ENCODE data around the gene SREBF1.

SREBF1 gene

DNA sequence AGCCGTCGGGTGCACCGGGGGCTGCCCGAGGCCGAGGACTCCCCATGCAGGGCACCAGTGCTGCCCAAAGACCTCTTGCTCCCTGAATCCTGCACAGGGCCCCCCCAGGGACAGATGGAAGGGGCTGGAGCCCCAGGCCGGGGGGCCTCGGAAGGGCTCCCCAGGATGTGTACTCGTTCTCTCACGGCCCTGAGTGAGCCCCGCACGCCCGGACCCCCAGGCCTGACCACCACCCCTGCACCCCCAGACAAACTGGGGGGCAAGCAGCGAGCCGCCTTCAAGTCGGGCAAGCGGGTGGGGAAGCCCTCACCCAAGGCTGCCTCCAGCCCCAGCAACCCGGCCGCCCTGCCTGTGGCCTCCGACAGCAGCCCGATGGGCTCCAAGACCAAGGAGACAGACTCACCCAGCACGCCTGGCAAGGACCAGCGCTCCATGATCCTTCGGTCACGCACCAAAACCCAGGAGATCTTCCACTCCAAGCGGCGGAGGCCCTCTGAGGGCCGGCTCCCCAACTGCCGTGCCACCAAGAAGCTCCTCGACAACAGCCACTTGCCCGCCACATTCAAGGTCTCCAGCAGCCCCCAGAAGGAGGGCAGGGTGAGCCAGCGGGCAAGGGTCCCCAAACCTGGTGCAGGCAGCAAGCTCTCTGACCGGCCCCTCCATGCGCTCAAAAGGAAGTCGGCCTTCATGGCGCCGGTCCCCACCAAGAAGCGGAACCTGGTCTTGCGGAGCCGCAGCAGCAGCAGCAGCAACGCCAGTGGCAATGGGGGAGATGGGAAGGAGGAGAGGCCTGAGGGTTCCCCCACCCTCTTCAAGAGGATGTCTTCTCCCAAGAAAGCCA is 40.6 kb downstream of the SREBF1 start:
- no peaks in the 10 kb centered on the region for H3K27me3 ChIP-seq (ENCODE audit: control insufficient read depth in 2 of 2, insufficient read depth in 2 of 2, low read length in 2 of 2)
- peaks cover 14 to 23% of the 10 kb centered on the region in 2 donors for H3K36me3 ChIP-seq (ENCODE audit: control insufficient read depth in 2 of 2, insufficient read depth in 2 of 2, low read length in 2 of 2)
- H3K9ac ChIP-seq (ENCODE audit: low read depth in 1 of 2, low read length in 2 of 2) = no peak overlapping the region
- peaks cover 7 to 9% of the 10 kb centered on the region in 2 donors for H3K4me1 ChIP-seq (ENCODE audit: control insufficient read depth in 2 of 2, insufficient read depth in 2 of 2, low read length in 2 of 2)
- H3K27ac ChIP-seq (ENCODE audit: low read depth in 2 of 2, low read length in 2 of 2) = no peak overlapping the region
- no peaks in the 10 kb centered on the region for H3K9me3 ChIP-seq (ENCODE audit: control insufficient read depth in 2 of 2, low read length in 2 of 2)
- no peak overlapping the region for H3K4me3 ChIP-seq (ENCODE audit: low read length in 2 of 2)

DNA sequence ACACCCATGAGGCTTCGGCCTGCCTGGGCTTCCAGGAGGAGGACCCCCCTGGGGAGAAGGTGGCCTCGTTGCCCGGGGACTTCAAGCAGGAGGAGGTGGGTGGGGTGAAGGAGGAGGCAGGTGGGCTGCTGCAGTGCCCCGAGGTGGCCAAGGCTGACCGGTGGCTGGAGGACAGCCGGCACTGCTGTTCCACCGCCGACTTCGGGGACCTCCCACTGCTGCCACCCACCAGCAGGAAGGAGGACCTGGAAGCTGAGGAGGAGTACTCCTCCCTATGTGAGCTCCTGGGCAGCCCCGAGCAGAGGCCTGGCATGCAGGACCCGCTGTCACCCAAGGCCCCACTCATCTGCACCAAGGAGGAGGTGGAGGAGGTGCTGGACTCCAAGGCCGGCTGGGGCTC is 41.5 kb downstream of the SREBF1 start:
- H3K9me3 ChIP-seq (ENCODE audit: control insufficient read depth in 2 of 2, low read length in 2 of 2) = no peaks in the 10 kb centered on the region
- no peak overlapping the region for H3K27ac ChIP-seq (ENCODE audit: low read depth in 2 of 2, low read length in 2 of 2)
- peaks cover 14 to 23% of the 10 kb centered on the region in 2 donors for H3K36me3 ChIP-seq (ENCODE audit: control insufficient read depth in 2 of 2, insufficient read depth in 2 of 2, low read length in 2 of 2)
- no peak overlapping the region for H3K4me3 ChIP-seq (ENCODE audit: low read length in 2 of 2)
- no peaks in the 10 kb centered on the region for H3K27me3 ChIP-seq (ENCODE audit: control insufficient read depth in 2 of 2, insufficient read depth in 2 of 2, low read length in 2 of 2)
- H3K9ac ChIP-seq (ENCODE audit: low read depth in 1 of 2, low read length in 2 of 2) = no peak overlapping the region
- H3K4me1 ChIP-seq (ENCODE audit: control insufficient read depth in 2 of 2, insufficient read depth in 2 of 2, low read length in 2 of 2) = peaks cover 9% of the 10 kb centered on the region in 2 donors

- peaks cover 15 to 16% of the 10 kb centered on the region in 2 donors for H3K4me1 ChIP-seq (ENCODE audit: control insufficient read depth in 2 of 2, insufficient read depth in 2 of 2, low read length in 2 of 2)
- peaks cover 14 to 23% of the 10 kb centered on the region in 2 donors for H3K36me3 ChIP-seq (ENCODE audit: control insufficient read depth in 2 of 2, insufficient read depth in 2 of 2, low read length in 2 of 2)
- no peak overlapping the region for H3K4me3 ChIP-seq (ENCODE audit: low read length in 2 of 2)
- H3K9me3 ChIP-seq (ENCODE audit: control insufficient read depth in 2 of 2, low read length in 2 of 2) = no peaks in the 10 kb centered on the region
- H3K27ac ChIP-seq (ENCODE audit: low read depth in 2 of 2, low read length in 2 of 2) = no peak overlapping the region
- H3K27me3 ChIP-seq (ENCODE audit: control insufficient read depth in 2 of 2, insufficient read depth in 2 of 2, low read length in 2 of 2) = no peaks in the 10 kb centered on the region
- no peak overlapping the region for H3K9ac ChIP-seq (ENCODE audit: low read depth in 1 of 2, low read length in 2 of 2)
Observed at GRCh38 chr17:17794382-17794781, 42.4 kb downstream of the SREBF1 start.

DNA sequence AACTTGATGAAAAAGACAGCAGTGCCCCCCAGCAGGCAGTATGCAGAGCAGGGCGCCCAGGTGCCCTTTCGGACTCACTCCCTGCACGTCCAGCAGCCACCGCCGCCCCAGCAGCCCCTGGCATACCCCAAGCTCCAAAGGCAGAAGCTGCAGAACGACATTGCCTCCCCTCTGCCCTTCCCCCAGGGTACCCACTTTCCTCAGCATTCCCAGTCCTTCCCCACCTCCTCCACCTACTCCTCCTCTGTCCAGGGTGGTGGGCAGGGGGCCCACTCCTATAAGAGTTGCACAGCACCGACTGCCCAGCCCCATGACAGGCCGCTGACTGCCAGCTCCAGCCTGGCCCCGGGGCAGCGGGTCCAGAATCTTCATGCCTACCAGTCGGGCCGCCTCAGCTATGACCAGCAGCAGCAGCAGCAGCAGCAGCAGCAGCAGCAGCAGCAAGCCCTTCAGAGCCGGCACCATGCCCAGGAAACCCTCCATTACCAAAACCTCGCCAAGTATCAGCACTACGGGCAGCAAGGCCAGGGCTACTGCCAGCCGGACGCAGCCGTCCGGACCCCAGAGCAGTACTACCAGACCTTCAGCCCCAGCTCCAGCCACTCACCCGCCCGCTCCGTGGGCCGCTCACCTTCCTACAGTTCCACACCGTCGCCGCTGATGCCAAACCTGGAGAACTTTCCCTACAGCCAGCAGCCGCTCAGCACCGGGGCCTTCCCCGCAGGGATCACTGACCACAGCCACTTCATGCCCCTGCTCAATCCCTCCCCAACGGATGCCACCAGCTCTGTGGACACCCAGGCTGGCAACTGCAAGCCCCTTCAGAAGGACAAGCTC is 43.2 kb downstream of the SREBF1 start:
- Histone ChIP-seq H3K4me3 (ENCODE audit: low read length in 2 of 2) (no peak overlapping the region), H3K9me3 (ENCODE audit: control insufficient read depth in 2 of 2, low read length in 2 of 2) (no peaks in the 10 kb centered on the region), H3K27me3 (ENCODE audit: control insufficient read depth in 2 of 2, insufficient read depth in 2 of 2, low read length in 2 of 2) (no peaks in the 10 kb centered on the region), H3K9ac (ENCODE audit: low read depth in 1 of 2, low read length in 2 of 2) (no peak overlapping the region), H3K36me3 (ENCODE audit: control insufficient read depth in 2 of 2, insufficient read depth in 2 of 2, low read length in 2 of 2) (peaks cover 14 to 21% of the 10 kb centered on the region in 2 donors), H3K27ac (ENCODE audit: low read depth in 2 of 2, low read length in 2 of 2) (peak overlapping the region in 1 of 2 donors; percentile 16), H3K4me1 (ENCODE audit: control insufficient read depth in 2 of 2, insufficient read depth in 2 of 2, low read length in 2 of 2) (peaks cover 15 to 16% of the 10 kb centered on the region in 2 donors)

DNA sequence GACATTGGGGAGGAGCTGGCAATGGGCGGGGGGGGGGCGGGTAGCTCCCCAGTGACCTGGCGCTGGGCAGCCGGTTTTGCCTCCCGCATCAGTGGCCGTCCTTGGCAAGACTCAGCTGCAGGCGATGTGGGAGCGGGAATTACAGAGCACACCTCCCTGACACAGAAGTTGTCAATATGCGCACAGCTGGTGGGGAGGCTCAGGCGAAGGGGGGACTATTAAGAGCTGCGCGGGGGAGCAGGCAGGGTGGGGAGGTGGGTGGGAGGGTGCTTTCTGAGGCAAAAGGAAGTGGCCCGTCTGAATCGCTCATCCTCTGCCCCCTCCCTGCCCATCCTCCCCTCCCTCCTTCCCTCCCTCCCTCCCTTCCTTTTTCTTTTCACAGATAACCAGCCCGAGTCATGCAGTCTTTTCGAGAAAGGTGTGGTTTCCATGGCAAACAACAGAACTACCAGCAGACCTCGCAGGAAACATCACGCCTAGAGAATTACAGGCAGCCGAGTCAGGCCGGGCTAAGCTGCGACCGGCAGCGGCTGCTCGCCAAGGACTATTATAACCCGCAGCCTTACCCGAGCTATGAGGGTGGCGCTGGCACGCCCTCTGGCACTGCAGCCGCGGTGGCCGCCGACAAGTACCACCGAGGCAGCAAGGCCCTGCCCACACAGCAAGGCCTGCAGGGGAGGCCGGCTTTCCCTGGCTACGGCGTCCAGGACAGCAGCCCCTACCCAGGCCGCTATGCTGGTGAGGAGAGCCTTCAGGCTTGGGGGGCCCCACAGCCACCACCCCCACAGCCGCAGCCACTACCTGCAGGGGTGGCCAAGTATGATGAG is 44.0 kb downstream of the SREBF1 start:
- H3K4me1 ChIP-seq (ENCODE audit: control insufficient read depth in 2 of 2, insufficient read depth in 2 of 2, low read length in 2 of 2) = peaks cover 15 to 16% of the 10 kb centered on the region in 2 donors
- H3K9me3 ChIP-seq (ENCODE audit: control insufficient read depth in 2 of 2, low read length in 2 of 2) = no peaks in the 10 kb centered on the region
- peaks cover 14 to 18% of the 10 kb centered on the region in 2 donors for H3K36me3 ChIP-seq (ENCODE audit: control insufficient read depth in 2 of 2, insufficient read depth in 2 of 2, low read length in 2 of 2)
- no peaks in the 10 kb centered on the region for H3K27me3 ChIP-seq (ENCODE audit: control insufficient read depth in 2 of 2, insufficient read depth in 2 of 2, low read length in 2 of 2)
- no peak overlapping the region for H3K4me3 ChIP-seq (ENCODE audit: low read length in 2 of 2)
- no peak overlapping the region for H3K27ac ChIP-seq (ENCODE audit: low read depth in 2 of 2, low read length in 2 of 2)
- no peak overlapping the region for H3K9ac ChIP-seq (ENCODE audit: low read depth in 1 of 2, low read length in 2 of 2)

- Histone ChIP-seq H3K9ac (ENCODE audit: low read depth in 1 of 2, low read length in 2 of 2) (no peak overlapping the region), H3K4me3 (ENCODE audit: low read length in 2 of 2) (no peak overlapping the region), H3K36me3 (ENCODE audit: control insufficient read depth in 2 of 2, insufficient read depth in 2 of 2, low read length in 2 of 2) (peaks cover 10 to 15% of the 10 kb centered on the region in 2 donors)
Observed at GRCh38 chr17:17792037-17792550, 44.7 kb downstream of the SREBF1 start.

DNA sequence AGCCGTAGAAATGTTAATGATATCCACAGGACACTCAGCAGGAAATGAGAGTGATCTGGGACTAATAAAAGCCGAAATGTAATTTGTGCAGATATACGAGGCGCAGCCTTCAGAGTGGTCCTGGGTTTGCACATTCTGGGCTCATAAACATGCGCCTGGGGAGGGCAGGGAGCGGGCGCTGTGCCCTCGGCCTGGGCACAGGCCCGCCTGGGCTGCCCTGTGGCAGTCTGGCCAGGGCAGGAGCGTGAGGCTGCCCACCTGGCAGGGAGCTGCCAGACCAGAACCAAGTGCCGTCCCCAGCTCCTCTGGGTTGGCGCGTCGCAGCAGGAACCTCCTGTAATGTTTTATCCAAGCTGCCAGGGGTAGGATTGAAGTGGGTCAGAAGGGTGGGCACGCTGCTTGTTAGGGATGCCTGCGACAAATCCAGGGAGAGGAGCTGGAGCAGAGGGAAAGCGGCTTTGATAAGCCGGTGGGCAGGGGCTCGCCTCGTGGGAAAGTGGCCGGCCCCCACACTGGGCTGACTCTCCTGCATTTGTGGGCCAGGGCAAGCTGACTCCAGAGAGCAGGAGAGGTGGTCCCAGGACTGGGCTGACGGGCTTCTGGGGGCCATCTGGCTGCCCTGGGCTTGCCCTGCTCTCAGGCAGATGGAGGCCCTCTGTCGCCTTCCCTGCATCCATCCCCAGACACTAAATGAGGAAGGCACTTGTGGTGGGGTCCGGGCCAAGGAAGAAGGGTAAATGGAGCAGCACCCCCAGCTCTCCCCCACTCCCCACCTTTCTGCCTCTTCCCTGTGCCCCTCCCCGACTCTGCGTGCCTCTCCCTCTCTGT is 45.9 kb downstream of the SREBF1 start:
- peaks cover 10 to 15% of the 10 kb centered on the region in 2 donors for H3K36me3 ChIP-seq (ENCODE audit: control insufficient read depth in 2 of 2, insufficient read depth in 2 of 2, low read length in 2 of 2)
- H3K27me3 ChIP-seq (ENCODE audit: control insufficient read depth in 2 of 2, insufficient read depth in 2 of 2, low read length in 2 of 2) = no peaks in the 10 kb centered on the region
- H3K4me1 ChIP-seq (ENCODE audit: control insufficient read depth in 2 of 2, insufficient read depth in 2 of 2, low read length in 2 of 2) = peaks cover 15 to 16% of the 10 kb centered on the region in 2 donors
- H3K9me3 ChIP-seq (ENCODE audit: control insufficient read depth in 2 of 2, low read length in 2 of 2) = no peaks in the 10 kb centered on the region
- no peak overlapping the region for H3K9ac ChIP-seq (ENCODE audit: low read depth in 1 of 2, low read length in 2 of 2)
- H3K27ac ChIP-seq (ENCODE audit: low read depth in 2 of 2, low read length in 2 of 2) = no peak overlapping the region
- H3K4me3 ChIP-seq (ENCODE audit: low read length in 2 of 2) = no peak overlapping the region

More at GRCh38 chr17:17792037-17792550, 44.7 kb downstream of the SREBF1 start:
- Histone ChIP-seq H3K4me1 (ENCODE audit: control insufficient read depth in 2 of 2, insufficient read depth in 2 of 2, low read length in 2 of 2) (peaks cover 15 to 16% of the 10 kb centered on the region in 2 donors), H3K27ac (ENCODE audit: low read depth in 2 of 2, low read length in 2 of 2) (no peak overlapping the region), H3K27me3 (ENCODE audit: control insufficient read depth in 2 of 2, insufficient read depth in 2 of 2, low read length in 2 of 2) (no peaks in the 10 kb centered on the region), H3K9me3 (ENCODE audit: control insufficient read depth in 2 of 2, low read length in 2 of 2) (no peaks in the 10 kb centered on the region)

DNA sequence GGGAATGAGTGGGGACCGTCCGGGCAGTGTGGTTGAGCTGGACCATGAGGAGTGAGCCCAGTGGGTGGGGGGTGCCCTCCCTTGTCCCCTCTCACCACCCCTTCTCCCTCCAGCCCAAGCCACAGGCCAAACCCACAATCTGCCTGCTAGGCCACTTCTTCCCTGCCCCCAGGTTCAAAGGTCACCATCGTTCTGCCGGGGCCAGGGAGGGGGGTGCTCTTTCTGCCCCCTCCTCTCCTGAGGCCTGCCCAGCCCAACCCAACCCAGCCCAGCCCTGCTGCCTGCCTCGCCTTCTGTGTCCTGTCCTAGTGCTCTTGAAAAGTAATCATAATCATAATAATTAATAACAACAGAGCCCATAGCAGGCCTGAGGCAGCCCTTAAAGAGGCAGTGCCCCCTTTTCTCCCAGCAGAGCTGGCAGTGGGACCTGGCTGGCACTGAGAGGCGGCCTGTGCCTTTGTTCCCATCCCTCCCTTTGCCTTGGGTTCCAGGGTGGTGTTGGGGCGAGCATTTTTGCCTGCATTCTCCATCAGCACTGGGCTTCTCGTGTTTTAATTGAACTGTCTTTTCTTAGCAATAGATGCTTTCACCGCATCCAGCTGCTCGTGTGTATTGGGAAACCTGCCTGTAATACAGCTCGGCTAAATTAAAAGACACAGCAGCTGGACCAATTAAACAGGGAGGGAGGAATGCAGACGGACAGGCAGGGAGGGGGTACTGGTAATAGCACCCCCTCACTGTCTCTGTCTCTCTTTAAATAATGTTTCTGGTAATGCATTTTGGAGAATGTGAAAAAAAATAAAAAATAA is 46.8 kb downstream of the SREBF1 start:
- Histone ChIP-seq H3K36me3 (ENCODE audit: control insufficient read depth in 2 of 2, insufficient read depth in 2 of 2, low read length in 2 of 2) (peaks cover 10 to 11% of the 10 kb centered on the region in 2 donors), H3K4me1 (ENCODE audit: control insufficient read depth in 2 of 2, insufficient read depth in 2 of 2, low read length in 2 of 2) (peaks cover 15 to 16% of the 10 kb centered on the region in 2 donors), H3K9me3 (ENCODE audit: control insufficient read depth in 2 of 2, low read length in 2 of 2) (no peaks in the 10 kb centered on the region), H3K27ac (ENCODE audit: low read depth in 2 of 2, low read length in 2 of 2) (no peak overlapping the region), H3K27me3 (ENCODE audit: control insufficient read depth in 2 of 2, insufficient read depth in 2 of 2, low read length in 2 of 2) (no peaks in the 10 kb centered on the region), H3K9ac (ENCODE audit: low read depth in 1 of 2, low read length in 2 of 2) (no peak overlapping the region), H3K4me3 (ENCODE audit: low read length in 2 of 2) (no peak overlapping the region)
